ENCODE data around the gene CD81.

GRCh38 chr11:2432628-2433071, 55.5 kb downstream of the CD81 start:
- TF ChIP-seq ESRRA (IDR thresholded peaks at IDR 0.05; ENCODE audit: low read length) = no peak
- TF ChIP-seq CTCF (IDR thresholded peaks at IDR 0.05 in 2 of 3, conservative IDR thresholded peaks at IDR 0.05 in 1 of 3; ENCODE audit: control insufficient read depth in 2 of 3, extremely low read depth in 1 of 3, insufficient read depth in 1 of 3, low read depth in 3 of 3, low read length in 3 of 3) = no peak
- TF ChIP-seq RFX5 (IDR thresholded peaks at IDR 0.05; ENCODE audit: low read depth, low read length) = no peak
- no peak for TF ChIP-seq YBX1 (IDR thresholded peaks at IDR 0.05)
- no peak for TF ChIP-seq PAX5 (IDR thresholded peaks at IDR 0.05; ENCODE audit: borderline replicate concordance, low read depth, low read length)
- no peak for TF ChIP-seq POLR2AphosphoS5 (IDR thresholded peaks at IDR 0.05; ENCODE audit: low read length)
- no peak for TF ChIP-seq EP300 (IDR thresholded peaks at IDR 0.05; ENCODE audit: borderline replicate concordance in 1 of 2, control insufficient read depth in 1 of 2, low read depth in 2 of 2, low read length in 2 of 2)

All from GM12878 (cell line).